ENCODE data around the gene PPFIBP2. TPM values are rescaled to one million over a fixed set of nuclear protein-coding genes. Genes with fewer than 3 reads are reported as not detected.
"Not testable (repeated sequence)": the region's sequence is repeated elsewhere in the genome, so short reads cannot be mapped to it uniquely, and the experiment has no call there.

Gene PPFIBP2
- total RNA-seq, 1 experiment from 2014 or later: 3.5 TPM

DNA sequence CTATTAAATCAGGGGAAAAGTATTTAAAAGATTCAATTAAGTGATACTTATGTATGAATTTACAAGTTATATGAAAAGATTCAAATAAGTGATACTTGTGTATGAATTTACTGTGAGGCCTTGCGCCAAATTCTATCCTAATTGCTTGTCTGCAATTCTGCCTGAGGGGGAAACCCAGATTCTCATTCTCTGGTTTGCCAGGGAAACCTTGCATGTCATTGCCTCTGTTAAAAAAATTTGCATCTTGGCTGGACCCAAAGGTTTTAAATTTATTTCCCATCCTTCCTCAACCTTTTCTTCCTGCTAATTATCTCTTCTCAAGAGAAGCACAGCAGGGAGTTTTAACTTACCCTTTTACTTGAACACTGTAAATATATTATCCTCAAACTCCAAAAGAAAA is 14.7 kb upstream of the PPFIBP2 start:
- no peak for DNase-seq (ENCODE audit: low spot score)

GRCh38 chr11:7500251-7500650 is 13.5 kb upstream of the PPFIBP2 start:
- DNase-seq (ENCODE audit: low spot score): no peak

DNA sequence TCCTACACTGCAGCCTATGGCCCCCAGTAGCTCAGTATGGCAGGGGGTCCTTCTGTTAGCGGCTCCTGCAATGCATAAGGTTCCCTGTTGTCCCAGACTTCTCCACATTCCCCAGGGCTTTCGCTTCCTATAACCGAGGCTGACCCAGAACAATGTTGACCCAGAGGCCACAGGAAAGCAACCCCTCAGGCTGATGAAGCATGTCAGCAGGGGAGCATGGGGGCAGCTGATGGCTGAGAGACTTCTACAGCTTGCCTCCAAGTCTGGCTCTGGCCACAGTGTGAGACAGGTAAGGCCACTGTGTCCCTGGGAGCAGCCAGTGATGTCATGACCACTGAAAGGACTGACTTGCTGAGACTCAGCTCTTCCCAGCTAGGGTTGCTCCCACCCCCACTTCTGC is 12.5 kb upstream of the PPFIBP2 start:
- DNase-seq (ENCODE audit: low spot score): no peak

DNA sequence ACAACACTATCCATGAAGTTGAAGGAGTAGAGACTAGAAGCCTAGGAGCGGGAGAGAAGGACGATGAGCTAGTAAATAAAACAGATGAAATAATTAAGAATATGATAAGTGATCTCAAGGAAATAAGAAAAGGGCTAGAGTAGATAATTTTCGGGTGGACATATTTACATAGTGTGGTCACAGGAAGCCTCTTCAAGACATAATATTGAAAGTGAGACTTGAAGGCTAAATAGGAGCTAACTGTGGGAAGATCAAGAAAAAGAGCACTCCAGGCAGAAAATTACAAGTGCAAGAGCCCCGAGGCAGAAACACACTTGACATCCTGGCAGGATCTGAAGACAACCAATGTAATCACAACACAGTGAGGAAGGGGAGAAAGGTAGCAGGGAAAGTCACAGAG is 11.9 kb upstream of the PPFIBP2 start:
- DNase-seq (ENCODE audit: low spot score): no peak

DNA sequence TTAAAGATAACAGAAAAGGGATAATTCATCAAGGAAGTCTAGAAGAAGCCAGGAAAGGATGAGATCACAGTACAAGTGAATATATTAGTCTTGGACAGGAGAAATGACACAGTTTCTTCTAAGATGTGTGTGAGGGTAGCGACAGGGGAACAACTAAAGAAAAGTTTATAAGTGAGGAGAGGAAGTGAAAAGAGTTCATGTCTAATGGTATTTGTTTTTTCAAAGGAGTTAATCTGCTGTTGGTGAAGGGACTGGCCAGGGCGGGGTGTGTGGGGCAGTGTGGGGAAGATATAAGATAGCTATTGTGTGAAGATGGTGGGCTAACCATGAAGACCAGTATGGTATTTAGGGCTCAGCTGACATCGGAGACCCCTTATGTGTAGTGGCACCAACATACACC is 7.6 kb upstream of the PPFIBP2 start:
- DNase-seq (ENCODE audit: low spot score): no peak

- DNase-seq (ENCODE audit: low spot score): no peak
Observed at GRCh38 chr11:7508087-7508486, 5.7 kb upstream of the PPFIBP2 start.

GRCh38 chr11:7509966-7510365 is 3.8 kb upstream of the PPFIBP2 start:
- no peak for DNase-seq (ENCODE audit: low spot score)

GRCh38 chr11:7511401-7511800 is 2.4 kb upstream of the PPFIBP2 start:
- DNase-seq (ENCODE audit: low spot score): peak; percentile 34

DNA sequence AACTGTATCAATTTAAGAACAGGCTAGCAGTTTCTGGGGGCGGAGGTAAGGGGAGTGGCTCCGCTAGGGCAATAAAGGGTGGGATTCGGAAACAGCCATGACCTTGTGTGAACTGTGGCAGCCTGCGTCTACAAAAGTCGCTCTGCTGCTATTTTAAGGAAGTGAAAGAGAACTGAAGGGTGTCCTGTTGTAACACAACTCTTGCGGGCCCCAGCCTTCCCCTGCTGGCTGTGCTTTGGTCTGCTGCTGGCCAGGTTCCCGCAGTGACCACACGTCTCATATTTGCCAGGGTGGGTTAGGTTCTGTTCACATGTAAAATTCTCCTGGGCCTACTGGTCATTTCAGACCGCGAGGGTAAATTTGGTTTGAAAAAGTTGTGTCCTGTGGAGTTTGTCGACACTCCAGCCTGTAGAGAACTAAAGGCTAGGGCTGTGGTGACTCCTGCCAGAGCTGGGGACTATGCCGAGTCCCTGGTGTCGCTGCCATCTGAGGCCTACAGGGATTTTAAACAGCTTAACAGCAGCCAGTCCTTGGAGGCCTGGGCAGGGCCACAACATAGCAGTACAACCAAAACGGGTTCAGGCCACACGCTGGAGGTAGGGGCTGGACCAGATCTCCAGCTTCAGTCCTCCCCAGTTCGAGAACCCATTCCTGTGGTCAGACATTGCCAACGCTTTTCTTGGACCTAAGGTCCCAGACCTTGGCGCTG is 1.1 kb upstream of the PPFIBP2 start:
- no peak for DNase-seq (ENCODE audit: low spot score)

DNA sequence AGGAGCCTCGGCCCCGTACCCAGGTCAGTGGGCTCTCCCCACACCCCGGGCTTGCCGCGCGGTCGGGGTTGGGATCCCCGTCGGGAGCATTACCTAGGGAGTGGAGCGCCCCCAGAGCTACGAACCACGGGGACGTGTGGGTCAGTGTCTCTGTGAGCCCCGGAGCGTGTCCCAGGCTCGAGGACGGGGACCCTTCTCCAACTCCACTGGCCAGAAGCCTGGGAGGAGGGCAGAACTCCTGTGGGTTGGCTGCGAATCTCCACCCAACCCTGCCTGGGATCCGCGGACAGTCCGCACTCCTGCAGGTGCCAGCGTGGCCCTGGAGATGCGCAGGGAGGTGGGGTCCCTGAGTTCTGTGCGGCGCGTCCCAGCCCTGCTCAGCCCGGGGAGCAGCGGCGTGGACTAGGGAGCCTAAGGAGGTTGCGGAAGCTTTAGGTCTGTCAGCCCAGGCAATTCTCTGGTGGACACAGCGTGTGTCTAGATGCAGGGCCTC is 346 bp downstream of the PPFIBP2 start:
- no peak for DNase-seq (ENCODE audit: low spot score)

DNA sequence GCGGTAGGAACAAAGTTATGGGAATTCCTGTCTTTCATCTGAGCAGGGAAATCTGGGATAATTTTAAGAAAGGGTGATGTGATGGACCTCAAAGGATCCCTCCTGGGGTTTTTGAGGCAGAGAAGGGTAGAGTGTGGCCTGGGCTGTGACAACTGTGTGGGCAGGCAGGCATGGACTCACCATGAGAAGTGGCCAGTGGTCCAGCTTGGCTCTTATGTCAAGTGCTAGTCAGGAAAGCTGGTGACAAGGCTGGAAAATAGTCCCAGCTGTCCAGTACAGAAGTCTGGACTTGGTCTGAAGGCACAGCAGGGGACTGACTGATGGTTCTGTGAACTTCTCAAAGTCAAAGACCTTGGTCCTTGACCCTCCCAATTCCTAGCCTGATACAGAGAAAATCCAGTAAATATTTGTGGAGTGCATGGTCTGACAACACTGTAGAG is 1.7 kb downstream of the PPFIBP2 start:
- DNase-seq (ENCODE audit: low spot score): no peak

GRCh38 chr11:7516475-7516874 is 2.7 kb downstream of the PPFIBP2 start:
- DNase-seq (ENCODE audit: low spot score): no peak

DNA sequence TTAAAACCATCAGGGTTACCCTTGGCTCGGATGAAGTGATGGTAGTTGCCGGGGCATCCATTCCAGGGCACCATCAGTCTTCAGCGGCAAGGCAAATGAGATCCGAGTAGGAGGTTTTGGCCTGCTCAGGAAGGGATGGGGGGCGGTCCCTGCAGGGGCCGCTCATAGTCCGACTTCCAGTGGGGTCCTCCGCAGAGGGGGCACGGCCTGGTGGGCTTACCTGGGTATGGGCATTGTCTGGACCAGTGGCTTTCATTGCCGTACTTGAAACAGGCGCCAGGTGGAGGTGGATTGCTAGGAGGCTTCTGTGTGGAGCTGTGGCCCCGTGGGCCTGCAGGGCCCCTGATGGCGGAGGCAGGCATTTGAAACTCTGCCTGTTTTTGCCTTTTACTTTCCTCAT is 3.9 kb downstream of the PPFIBP2 start:
- not testable (repeated sequence) for DNase-seq (ENCODE audit: low spot score)

DNA sequence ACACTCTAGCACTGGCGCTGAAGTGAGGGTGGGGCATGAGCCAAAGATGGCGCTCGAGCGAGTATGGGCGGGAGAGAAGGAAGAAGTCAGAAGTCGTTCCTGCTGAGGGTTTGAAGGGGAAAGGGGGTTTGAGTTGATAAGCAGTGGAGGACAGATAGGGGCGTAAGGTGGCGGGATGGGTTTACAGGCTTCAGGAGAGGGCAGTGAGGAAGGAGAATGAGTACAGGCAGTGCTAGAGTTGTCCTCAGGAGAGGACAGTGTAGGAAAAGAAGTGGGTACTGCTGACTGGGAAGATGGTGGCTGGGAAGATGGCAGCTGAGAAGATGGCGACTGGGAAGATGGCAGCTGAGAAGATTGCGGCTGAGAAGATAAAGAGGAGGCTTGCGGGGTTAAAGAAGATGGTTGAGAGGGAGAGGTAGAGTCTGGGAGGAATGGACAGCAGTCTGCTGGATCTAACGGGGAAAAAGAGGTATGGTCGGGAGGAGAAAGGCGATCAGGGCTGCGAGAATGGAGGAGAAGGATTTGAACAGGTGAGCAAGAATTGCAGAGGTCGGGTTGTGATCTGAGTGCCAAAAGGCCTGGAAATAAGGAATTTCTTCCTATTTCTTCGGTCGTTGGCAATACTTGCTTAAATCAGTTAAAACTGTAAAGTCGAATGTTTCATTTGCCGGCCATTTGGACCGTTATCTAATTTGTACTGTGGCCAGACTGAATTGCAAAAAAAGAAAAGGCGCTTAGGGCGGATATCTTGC is 5.2 kb downstream of the PPFIBP2 start:
- no peak for DNase-seq (ENCODE audit: low spot score)

GRCh38 chr11:7520011-7520942 is 6.5 kb downstream of the PPFIBP2 start:
- DNase-seq (ENCODE audit: low spot score): no peak

- no peak for DNase-seq (ENCODE audit: low spot score)
Observed at GRCh38 chr11:7520981-7521487, 7.2 kb downstream of the PPFIBP2 start.

DNA sequence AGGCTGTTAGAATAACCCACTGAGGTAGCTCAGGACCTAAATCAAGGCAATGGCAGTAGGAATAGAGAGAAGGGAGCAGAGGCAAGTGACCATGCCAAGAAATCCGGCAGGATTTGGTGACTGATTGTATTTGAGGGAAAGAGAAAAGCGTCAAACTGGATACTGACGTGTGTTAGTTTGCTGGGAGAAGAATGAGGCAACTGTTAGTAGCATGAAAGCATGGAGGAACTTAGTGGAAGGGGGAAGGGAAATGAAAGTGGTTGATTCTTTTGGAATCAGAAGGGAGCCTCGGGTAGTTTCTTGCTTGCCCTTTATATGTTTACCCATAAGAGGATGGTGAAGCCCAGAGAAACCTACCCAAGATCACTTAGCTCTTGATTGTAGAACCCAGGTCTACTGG is 8.3 kb downstream of the PPFIBP2 start:
- DNase-seq (ENCODE audit: low spot score): no peak

GRCh38 chr11:7522546-7522945 is 8.7 kb downstream of the PPFIBP2 start:
- no peak for DNase-seq (ENCODE audit: low spot score)

DNA sequence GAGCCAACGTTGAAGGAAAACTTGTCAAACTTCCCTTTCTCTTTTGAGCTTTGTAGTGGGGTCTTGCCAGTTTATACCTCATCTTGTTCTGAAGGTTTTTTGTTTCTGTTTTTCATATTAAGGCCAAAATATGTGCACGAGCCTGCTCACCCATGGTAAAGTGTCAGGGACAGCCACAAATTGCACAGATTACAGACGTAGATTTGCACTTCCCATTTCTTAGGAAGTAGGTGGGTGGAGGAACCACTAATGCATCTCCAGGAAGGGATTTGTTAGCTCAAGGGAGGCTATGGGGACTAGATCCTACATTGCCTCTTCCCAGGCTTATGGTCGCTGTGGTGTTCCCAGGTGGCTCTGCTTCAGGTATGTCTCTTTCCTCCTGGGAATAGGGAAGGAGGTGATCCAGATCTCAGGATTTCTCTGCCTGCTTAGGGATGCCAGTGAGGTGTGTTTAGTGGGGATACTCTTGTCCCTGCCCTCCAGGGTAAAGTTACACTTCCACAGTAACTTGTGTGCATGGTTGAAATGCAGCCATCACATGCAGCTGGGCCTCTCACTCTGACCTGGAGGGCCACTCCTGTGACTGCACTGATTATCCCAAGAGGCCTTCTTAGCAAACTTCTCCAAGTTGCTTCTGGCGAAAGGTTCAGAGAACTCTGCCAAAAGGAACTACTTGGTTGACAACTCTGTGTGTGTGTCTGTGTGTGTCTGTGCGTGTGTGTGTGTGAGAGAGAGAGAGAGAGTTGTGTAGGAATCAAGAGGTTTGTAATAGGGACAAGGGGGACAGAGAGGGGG is 9.8 kb downstream of the PPFIBP2 start:
- DNase-seq (ENCODE audit: low spot score): no peak

- DNase-seq (ENCODE audit: low spot score): no peak
Observed at GRCh38 chr11:7524462-7525235, 10.8 kb downstream of the PPFIBP2 start.

All from H4 (cell line).